GM12874 (cell line): ENCODE results near the gene ZCCHC9.

ENCODE experiments used
- TF ChIP-seq, protein P1 (sequence below): IDR thresholded peaks from 2 replicates; pipeline ENCODE4 v1.5.1; 2011; ENCODE audit warnings: low read depth, mild to moderate bottlenecking, control low read depth, low read length, moderate library complexity; ENCODE audit not compliant: insufficient read depth

ZCCHC9 gene, protein sequence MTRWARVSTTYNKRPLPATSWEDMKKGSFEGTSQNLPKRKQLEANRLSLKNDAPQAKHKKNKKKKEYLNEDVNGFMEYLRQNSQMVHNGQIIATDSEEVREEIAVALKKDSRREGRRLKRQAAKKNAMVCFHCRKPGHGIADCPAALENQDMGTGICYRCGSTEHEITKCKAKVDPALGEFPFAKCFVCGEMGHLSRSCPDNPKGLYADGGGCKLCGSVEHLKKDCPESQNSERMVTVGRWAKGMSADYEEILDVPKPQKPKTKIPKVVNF

GRCh38 chr5:81301271-81302015, at the start of gene ZCCHC9:
Gene ZCCHC9 (plus strand): TSS chr5:81301587. CDS start chr5:81304758, 3,171 bp downstream.
- TF ChIP-seq, protein P1, sequence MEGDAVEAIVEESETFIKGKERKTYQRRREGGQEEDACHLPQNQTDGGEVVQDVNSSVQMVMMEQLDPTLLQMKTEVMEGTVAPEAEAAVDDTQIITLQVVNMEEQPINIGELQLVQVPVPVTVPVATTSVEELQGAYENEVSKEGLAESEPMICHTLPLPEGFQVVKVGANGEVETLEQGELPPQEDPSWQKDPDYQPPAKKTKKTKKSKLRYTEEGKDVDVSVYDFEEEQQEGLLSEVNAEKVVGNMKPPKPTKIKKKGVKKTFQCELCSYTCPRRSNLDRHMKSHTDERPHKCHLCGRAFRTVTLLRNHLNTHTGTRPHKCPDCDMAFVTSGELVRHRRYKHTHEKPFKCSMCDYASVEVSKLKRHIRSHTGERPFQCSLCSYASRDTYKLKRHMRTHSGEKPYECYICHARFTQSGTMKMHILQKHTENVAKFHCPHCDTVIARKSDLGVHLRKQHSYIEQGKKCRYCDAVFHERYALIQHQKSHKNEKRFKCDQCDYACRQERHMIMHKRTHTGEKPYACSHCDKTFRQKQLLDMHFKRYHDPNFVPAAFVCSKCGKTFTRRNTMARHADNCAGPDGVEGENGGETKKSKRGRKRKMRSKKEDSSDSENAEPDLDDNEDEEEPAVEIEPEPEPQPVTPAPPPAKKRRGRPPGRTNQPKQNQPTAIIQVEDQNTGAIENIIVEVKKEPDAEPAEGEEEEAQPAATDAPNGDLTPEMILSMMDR, result 0 out of 2 replicates have a peak, but pooled peaks have one; percentile 20

DNA sequence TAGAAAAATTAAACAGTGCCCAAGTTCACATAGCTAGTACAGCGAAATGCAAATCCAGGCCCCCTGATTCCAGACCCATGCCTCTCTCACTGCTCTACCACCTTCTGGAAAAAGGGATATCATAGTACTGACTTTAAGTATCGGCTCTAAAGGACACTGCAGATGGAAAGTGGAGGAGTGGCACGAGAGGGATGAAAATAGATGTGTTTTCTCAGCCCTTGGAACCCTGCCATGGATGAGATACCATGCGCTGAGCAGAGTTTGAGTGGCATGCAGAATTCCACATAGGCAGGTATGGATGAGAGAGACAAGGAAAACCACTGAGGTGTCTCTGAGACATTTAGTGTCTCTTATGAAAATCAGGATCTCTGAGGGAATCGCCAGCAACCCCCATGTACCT, 49.5 kb upstream of the ZCCHC9 start:
- TF ChIP-seq, protein P1, result no peak

DNA sequence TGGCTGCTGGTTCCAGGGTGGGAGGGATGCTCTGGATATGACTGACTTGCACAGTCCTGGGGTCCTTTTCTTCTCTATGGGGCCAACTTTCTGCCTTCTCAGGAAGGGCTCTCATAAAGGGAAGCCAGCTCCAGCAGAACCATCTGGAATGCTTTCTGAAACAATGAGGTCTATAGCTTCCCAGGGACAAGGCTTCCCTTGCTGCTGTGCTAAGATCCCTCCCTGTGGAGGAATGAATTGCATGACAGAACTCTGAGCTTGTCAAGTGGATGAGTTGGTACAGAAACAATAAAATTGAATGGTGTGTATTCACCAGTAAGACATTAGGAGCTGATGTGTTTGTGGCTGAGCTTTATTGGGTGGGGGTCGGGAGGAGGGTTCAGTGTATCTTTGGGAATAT, 48.5 kb upstream of the ZCCHC9 start:
- TF ChIP-seq, protein P1, result no peak

GRCh38 chr5:81253875-81254274, 47.5 kb upstream of the ZCCHC9 start:
- TF ChIP-seq, protein P1, result no peak

DNA sequence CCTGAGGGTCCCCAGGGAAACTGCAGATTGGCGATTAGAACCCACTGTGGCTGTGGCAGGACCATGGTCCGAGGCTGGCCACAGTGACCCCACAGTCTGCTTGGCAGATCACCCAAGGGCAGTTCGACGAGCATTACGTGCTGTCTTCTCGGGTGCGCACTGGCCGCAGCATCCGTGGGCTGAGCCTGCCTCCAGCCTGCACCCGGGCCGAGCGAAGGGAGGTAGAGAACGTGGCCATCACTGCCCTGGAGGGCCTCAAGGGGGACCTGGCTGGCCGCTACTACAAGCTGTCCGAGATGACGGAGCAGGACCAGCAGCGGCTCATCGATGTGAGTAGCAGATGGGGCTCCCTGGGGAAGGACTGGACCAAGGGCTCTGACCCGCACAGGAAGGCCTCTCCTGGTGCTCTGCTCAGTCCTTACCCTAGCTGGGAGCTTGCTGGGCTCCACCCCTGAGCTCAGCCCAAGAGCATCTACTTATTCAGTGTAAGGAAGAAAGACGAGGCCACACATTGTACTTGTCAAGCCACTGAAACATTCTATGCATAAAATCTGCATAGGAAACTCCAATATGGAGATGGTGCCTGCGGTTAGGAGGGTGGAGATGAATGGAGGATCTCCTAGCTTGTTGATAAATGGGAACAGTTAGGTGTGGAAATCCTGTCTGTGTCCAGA, 46.4 kb upstream of the ZCCHC9 start:
- TF ChIP-seq, protein P1, result no peak

DNA sequence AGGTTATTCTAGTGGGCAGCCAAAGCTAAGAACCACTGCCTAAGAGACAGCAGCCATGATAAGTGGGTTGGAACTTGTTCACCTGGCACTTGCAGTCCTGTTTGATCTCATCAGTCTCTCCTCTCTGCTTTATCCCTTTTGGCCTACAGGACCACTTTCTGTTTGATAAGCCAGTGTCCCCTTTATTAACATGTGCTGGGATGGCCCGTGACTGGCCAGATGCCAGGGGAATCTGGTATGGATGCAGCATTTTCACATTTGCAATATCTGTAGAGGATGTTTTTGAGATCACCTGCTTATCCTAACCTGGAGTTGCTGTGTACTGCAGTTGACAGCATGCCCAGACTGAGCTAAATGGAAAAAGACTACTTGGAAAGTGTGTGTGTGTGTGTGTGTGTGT, 44.6 kb upstream of the ZCCHC9 start:
- TF ChIP-seq, protein P1, result no peak

GRCh38 chr5:81265101-81265500, 36.3 kb upstream of the ZCCHC9 start:
- TF ChIP-seq, protein P1, result no peak
